IMR-90 (cell line): ENCODE data around the gene C9orf50. TPM values are rescaled to one million over a fixed set of nuclear protein-coding genes. Genes with fewer than 3 reads are reported as not detected.

Source experiments
- ATAC-seq: fragments of 200-7000 bp; cut with Tn5 transposase; 2 replicates; pipeline ENCODE4 v1.9.1; 2020; ENCODE audit warnings: low read depth, mild to moderate bottlenecking, moderate library complexity
- BruUV-seq: library from RNA; stranded (reverse); fragments of 400-500 nt; replicated peaks from 2 replicates; lab custom pipeline; 2021; lab: Mats Ljungman, UMichigan
- CTCF ChIA-PET: fragments of 300-600 bp; formaldehyde crosslinking; extraction: SDS; loops from one replicate; lab custom pipeline; 2021; ENCODE audit warnings: antibody characterized with exemption; lab: Yijun Ruan, JAX
- POLR2A ChIA-PET: fragments of 300-600 bp; sonication (Branson Sonifier 250); formaldehyde crosslinking; loops from one replicate; lab custom pipeline; 2022; ENCODE audit warnings: antibody characterized with exemption; ENCODE audit not compliant: unreplicated experiment; lab: Charles Lee
- DNase-seq: peaks from one replicate; pipeline ENCODE4 v3.0.0; 2013
- H2AFZ ChIP-seq: replicated peaks from 2 replicates; pipeline ENCODE3; 2013; ENCODE audit warnings: low read length, mild to moderate bottlenecking; ENCODE audit not compliant: poor library complexity
- H2AK5ac ChIP-seq: 2 replicates; pipeline ENCODE4 v1.6.1; 2013; ENCODE audit warnings: low read depth, low read length, inconsistent platforms
- H2AK9ac ChIP-seq: replicated peaks from 2 replicates; pipeline ENCODE3; 2013; ENCODE audit warnings: mild to moderate bottlenecking, low read depth, low read length, moderate library complexity; ENCODE audit not compliant: poor library complexity
- H2BK120ac ChIP-seq: 2 replicates; pipeline ENCODE4 v1.6.1; 2013; ENCODE audit warnings: low read depth, low read length, inconsistent platforms
- H2BK15ac ChIP-seq: 3 replicates; pipeline ENCODE4 v1.6.1; 2013; ENCODE audit warnings: low read depth, low read length, inconsistent platforms
- H2BK20ac ChIP-seq: 2 replicates; pipeline ENCODE4 v1.6.1; 2013; ENCODE audit warnings: low read depth, mild to moderate bottlenecking, inconsistent platforms, low read length, moderate library complexity
- H2BK5ac ChIP-seq: 2 replicates; pipeline ENCODE4 v1.6.1; 2013; ENCODE audit warnings: mild to moderate bottlenecking, low read depth, low read length, inconsistent platforms; ENCODE audit not compliant: poor library complexity, severe bottlenecking
- H3K14ac ChIP-seq: replicated peaks from 2 replicates; pipeline ENCODE4 v1.6.1; 2013; ENCODE audit warnings: low read depth, low read length, inconsistent platforms
- H3K18ac ChIP-seq: 2 replicates; pipeline ENCODE4 v1.6.1; 2013; ENCODE audit warnings: low read depth, low read length, control low read depth
- H3K23ac ChIP-seq: 2 replicates; pipeline ENCODE4 v1.6.1; 2013; ENCODE audit warnings: low read depth, low read length, inconsistent platforms
- H3K27ac ChIP-seq: 2 replicates; pipeline ENCODE4 v1.5.1; 2013; ENCODE audit warnings: mild to moderate bottlenecking, control low read depth, low read length; ENCODE audit not compliant: insufficient read depth
- H3K27me3 ChIP-seq: 2 replicates; pipeline ENCODE4 v1.6.1; 2013; ENCODE audit warnings: low read length; ENCODE audit not compliant: control insufficient read depth, insufficient read depth
- H3K36me3 ChIP-seq: 2 replicates; pipeline ENCODE4 v1.6.1; 2013; ENCODE audit warnings: low read length, mixed read lengths; ENCODE audit not compliant: control insufficient read depth, insufficient read depth
- H3K4ac ChIP-seq: 2 replicates; pipeline ENCODE4 v1.6.1; 2013; ENCODE audit warnings: low read depth, low read length, inconsistent platforms
- H3K4me1 ChIP-seq: 2 replicates; pipeline ENCODE4 v1.6.1; 2013; ENCODE audit warnings: low read length, mixed read lengths; ENCODE audit not compliant: control insufficient read depth, insufficient read depth
- H3K4me2 ChIP-seq: 2 replicates; pipeline ENCODE4 v1.6.1; 2013; ENCODE audit warnings: low read depth, mild to moderate bottlenecking, control low read depth, low read length, moderate library complexity
- H3K4me3 ChIP-seq: 2 replicates; pipeline ENCODE4 v1.5.1; 2013; ENCODE audit warnings: low read depth, mild to moderate bottlenecking, control low read depth, low read length, moderate library complexity; ENCODE audit not compliant: insufficient read depth
- H3K56ac ChIP-seq: 2 replicates; pipeline ENCODE4 v1.6.1; 2013; ENCODE audit warnings: low read length, inconsistent platforms; ENCODE audit not compliant: insufficient read depth; ENCODE audit errors: extremely low read depth
- H3K79me1 ChIP-seq, 2 experiments: 2 replicates each; pipeline ENCODE4 v1.6.1; 2013; ENCODE audit warnings: low read length in 2 of 2, inconsistent platforms in 1 of 2, low read depth in 1 of 2
- H3K9ac ChIP-seq: 2 replicates; pipeline ENCODE4 v1.6.1; 2013; ENCODE audit warnings: low read depth, low read length, control low read depth
- H3K9me1 ChIP-seq: 2 replicates; pipeline ENCODE4 v1.6.1; 2013; ENCODE audit warnings: low read length, inconsistent platforms; ENCODE audit not compliant: insufficient read depth
- H3K9me3 ChIP-seq: 2 replicates; pipeline ENCODE4 v1.6.1; 2013; ENCODE audit warnings: low read length; ENCODE audit not compliant: control insufficient read depth, insufficient read depth
- H4K20me1 ChIP-seq: 2 replicates; pipeline ENCODE4 v1.6.1; 2013; ENCODE audit warnings: low read length, inconsistent platforms; ENCODE audit not compliant: insufficient read depth
- H4K5ac ChIP-seq: 2 replicates; pipeline ENCODE4 v1.6.1; 2013; ENCODE audit warnings: mild to moderate bottlenecking, low read depth, low read length, control low read depth
- H4K8ac ChIP-seq, 2 experiments: 2 replicates each; pipeline ENCODE4 v1.6.1; 2013; ENCODE audit warnings: low read depth in 2 of 2, low read length in 2 of 2, control low read depth in 1 of 2, inconsistent platforms in 1 of 2
- H4K91ac ChIP-seq: 2 replicates; pipeline ENCODE4 v1.6.1; 2013; ENCODE audit warnings: low read depth, low read length, inconsistent platforms; ENCODE audit not compliant: insufficient read depth
- CEBPB ChIP-seq: IDR thresholded peaks from 2 replicates; pipeline ENCODE4 v1.6.1; 2012; ENCODE audit warnings: low read depth, low read length, improper control_type of control experiment
- RAD21 ChIP-seq: IDR thresholded peaks from 2 replicates; pipeline ENCODE4 v1.6.1; 2012; ENCODE audit warnings: low read length, improper control_type of control experiment
- WGBS, 2 experiments: methylation state at CpG; one replicate each; pipeline versions ENCODE4 v1.1.5 to v1.1.7; 2013; ENCODE audit warnings: missing lambda C conversion rate in 2 of 2; ENCODE audit not compliant: insufficient read length in 1 of 2; ENCODE audit errors: extremely low coverage in 2 of 2; 5-methylcytosine and 5-hydroxymethylcytosine counted together
- dilution Hi-C: fragments of 300-500 bp; cut with HindIII; formaldehyde crosslinking; loops from one replicate; pipeline ENCODE4 v1.14.3; 2018; ENCODE audit warnings: low sequenced_read_pairs; ENCODE audit not compliant: unreplicated experiment
- in situ Hi-C: fragments of 300-500 bp; cut with MboI; formaldehyde crosslinking; loops from 3 replicates; pipeline ENCODE4 v1.14.3; 2019; ENCODE audit warnings: low sequenced_read_pairs, inconsistent platforms, mixed read lengths
- intact Hi-C: fragments of 100-400 bp; cut with micrococcal nuclease; formaldehyde crosslinking; loops from 2 replicates; pipeline ENCODE4 v1.10.0; 2022
- polyA plus RNA-seq, 3 experiments: library from polyadenylated mRNA; depleted of rRNA; stranded (reverse); fragments of >200 nt; gene quantifications; 2 replicates each; pipeline ENCODE4 v1.2.3, GENCODE V29; 2012; ENCODE audit warnings: low replicate concordance in 1 of 3
- total RNA-seq: library from RNA; depleted of rRNA; stranded (reverse); fragments of >200 nt; gene quantifications from 2 replicates; pipeline ENCODE4 v1.2.3, GENCODE V29; 2012

C9orf50 gene
- total and polyA plus RNA-seq, 2 of the 4 experiments (the other 2 are of a cell fraction): 0.09 TPM; not detected in 1

DNA sequence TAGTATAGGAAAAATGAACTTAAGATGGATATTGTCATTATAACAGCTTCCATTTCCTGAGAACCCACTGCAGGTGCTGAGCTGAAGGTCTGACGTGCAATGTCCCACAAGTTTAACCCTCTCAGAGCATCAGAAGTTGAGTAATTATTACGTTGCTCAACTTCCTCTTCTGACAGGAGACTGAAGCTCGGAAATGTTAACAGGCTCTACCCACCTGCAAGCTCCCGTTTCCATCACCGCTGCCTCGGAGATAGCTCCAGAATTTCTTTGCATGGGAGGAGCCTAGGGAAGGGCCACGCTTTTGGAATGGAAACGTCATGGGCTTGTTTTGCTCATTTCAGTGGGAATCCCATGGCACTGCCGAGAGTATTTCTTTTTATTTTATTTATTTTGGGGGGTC, 4.0 kb upstream of the C9orf50 start:
- CTCF ChIA-PET: interaction anchor here (1.2 to 3.1 kb wide), 3 partner anchors 11 to 493 kb away, joined by 7 to 26 read pairs (median 8); no protein-coding TSS in a partner anchor
- Histone ChIP-seq H2AK5ac (no peak overlapping the region), H3K27me3 (no peaks in the 10 kb centered on the region), H3K9me1 (peaks cover 17% of the 10 kb centered on the region), H3K9ac (no peak overlapping the region), H3K18ac (no peak overlapping the region), H4K91ac (no peak overlapping the region), H4K20me1 (peaks cover 33% of the 10 kb centered on the region), H4K5ac (no peak overlapping the region), H3K14ac (no peak overlapping the region), H3K4me1 (peaks cover 25% of the 10 kb centered on the region), H2BK20ac (no peak overlapping the region), H2BK5ac (no peak overlapping the region), H3K4me2 (no peak overlapping the region), H3K23ac (no peak overlapping the region), H3K36me3 (peaks cover 3% of the 10 kb centered on the region; the same call in 1 of the 2 replicates), H3K4me3 (no peak overlapping the region), H2BK15ac (no peak overlapping the region), H3K56ac (no peak overlapping the region), H2BK120ac (no peak overlapping the region), H3K79me1 (peaks cover 7 to 39% of the 10 kb centered on the region in 2 experiments; a peak in 3 of 4 replicates), H4K8ac (no peak overlapping the region), H2AFZ (no peak overlapping the region), H3K27ac (no peak overlapping the region), H3K9me3 (no peaks in the 10 kb centered on the region), H2AK9ac (no peak overlapping the region), H3K4ac (no peak overlapping the region)
- peak; percentile 14; the same call in 1 of the 2 replicates for TF ChIP-seq CEBPB
- TF ChIP-seq RAD21: no peak
- DNase-seq (peak; percentile 32), ATAC-seq (no peak)
- dilution Hi-C loops: no loop called here
- POLR2A ChIA-PET: interaction anchor here (1.4 kb wide), 1 partner anchor 486 kb away, joined by 3 read pairs; no protein-coding TSS in a partner anchor
- BruUV-seq: no TSS peak
- intact Hi-C loops: loop anchor here (1.0 kb wide), 1 partner anchor 486 kb away; no protein-coding TSS in a partner anchor
- in situ Hi-C loops: no loop called here
- 60% methylated on average over 1 of the region's 9 CpGs; no CpG with 5 or more reads in 1 of the 2 experiments for WGBS, 2 experiments
